Smooth muscle cell (in vitro differentiated cells): Measurements from ENCODE around the gene RAP2B. TPM values are rescaled to one million over a fixed set of nuclear protein-coding genes. Genes with fewer than 3 reads are reported as not detected.

Experiments used
- DNase-seq: peaks from one replicate; lab custom pipeline; 2025; ENCODE audit not compliant: unreplicated experiment; lab: John Stamatoyannopoulos, UW
- H2AFZ ChIP-seq: fragments of 200-600 bp; sonication (generic); 2 replicates; pipeline ENCODE4 v1.6.0; 2016; ENCODE audit warnings: antibody characterized with exemption, low read depth, mild to moderate bottlenecking
- H3F3A ChIP-seq: fragments of 200-600 bp; sonication (generic); 2 replicates; pipeline ENCODE4 v1.6.0; 2017; ENCODE audit warnings: antibody characterized with exemption, low read depth
- H3K27ac ChIP-seq: fragments of 200-600 bp; sonication (generic); 2 replicates; pipeline ENCODE4 v1.5.1; 2016; ENCODE audit warnings: low read depth, mild to moderate bottlenecking
- H3K27me3 ChIP-seq: fragments of 200-600 bp; sonication (generic); 2 replicates; pipeline ENCODE4 v1.6.1; 2016; ENCODE audit warnings: low read depth, mild to moderate bottlenecking
- H3K36me3 ChIP-seq: fragments of 200-600 bp; sonication (generic); 2 replicates; pipeline ENCODE4 v1.5.1; 2016; ENCODE audit warnings: low read depth
- H3K4me1 ChIP-seq: fragments of 200-600 bp; sonication (generic); 2 replicates; pipeline ENCODE4 v1.5.1; 2016; ENCODE audit warnings: low read depth
- H3K4me2 ChIP-seq: fragments of 200-600 bp; sonication (generic); 2 replicates; pipeline ENCODE4 v1.6.0; 2016; ENCODE audit warnings: mild to moderate bottlenecking
- H3K4me3 ChIP-seq: fragments of 200-600 bp; sonication (generic); 2 replicates; pipeline ENCODE4 v1.5.1; 2016; ENCODE audit warnings: mild to moderate bottlenecking
- H3K79me2 ChIP-seq: fragments of 200-600 bp; sonication (generic); 2 replicates; pipeline ENCODE4 v1.6.0; 2016; ENCODE audit warnings: low read depth, mild to moderate bottlenecking
- H3K9ac ChIP-seq: fragments of 200-600 bp; sonication (generic); 2 replicates; pipeline ENCODE4 v1.6.0; 2016; ENCODE audit warnings: low read depth
- H3K9me3 ChIP-seq: fragments of 200-600 bp; sonication (generic); replicated peaks from 2 replicates; pipeline ENCODE4 v1.5.1; 2016; ENCODE audit warnings: low read depth
- H4K20me1 ChIP-seq: fragments of 200-600 bp; sonication (generic); 2 replicates; pipeline ENCODE4 v1.6.0; 2016; ENCODE audit warnings: low read depth
- WGBS: methylation state at CpG from one replicate; pipeline ENCODE4 v1.1.7; 2016; ENCODE audit warnings: low lambda C conversion rate; 5-methylcytosine and 5-hydroxymethylcytosine counted together
- polyA plus RNA-seq: library from polyadenylated mRNA; unstranded; fragments of >200 nt; fragmentation: Nextera tagmentation; extraction: Ambion mirVana; gene quantifications from 2 replicates; pipeline ENCODE4 v1.2.1, GENCODE V29; 2016
- total RNA-seq: library from RNA; depleted of rRNA; stranded (reverse); fragments of >200 nt; gene quantifications from 2 replicates; pipeline ENCODE4 v1.2.3, GENCODE V29; 2014
- TF ChIP-seq, protein P1 (sequence below): fragments of 200-600 bp; sonication (generic); IDR thresholded peaks from 2 replicates; pipeline ENCODE4 v1.5.1; 2017; ENCODE audit warnings: borderline replicate concordance, mild to moderate bottlenecking, antibody characterized with exemption; ENCODE audit not compliant: insufficient read depth, poor library complexity, severe bottlenecking

Gene RAP2B
- total and polyA plus RNA-seq, 2 experiments from 2014 or later: 10.7 to 29.0 TPM

- Histone ChIP-seq H3K27me3 (no peaks in the 10 kb centered on the region), H3K4me3 (peak overlapping the region; percentile 98), H3K79me2 (peaks cover 63% of the 10 kb centered on the region), H4K20me1 (peaks cover 66% of the 10 kb centered on the region), H3K27ac (peak overlapping the region; percentile 77), H3K9me3 (no peaks in the 10 kb centered on the region), H3K36me3 (no peaks in the 10 kb centered on the region), H3K9ac (peak overlapping the region; percentile 91), H3K4me1 (peaks cover 23% of the 10 kb centered on the region), H3F3A (no peaks in the 10 kb centered on the region), H2AFZ (no peak overlapping the region), H3K4me2 (peak overlapping the region; percentile 94)
- no peak for DNase-seq
- WGBS: 4% methylated on average over 5 of the region's 5 CpGs
- TF ChIP-seq, protein P1, sequence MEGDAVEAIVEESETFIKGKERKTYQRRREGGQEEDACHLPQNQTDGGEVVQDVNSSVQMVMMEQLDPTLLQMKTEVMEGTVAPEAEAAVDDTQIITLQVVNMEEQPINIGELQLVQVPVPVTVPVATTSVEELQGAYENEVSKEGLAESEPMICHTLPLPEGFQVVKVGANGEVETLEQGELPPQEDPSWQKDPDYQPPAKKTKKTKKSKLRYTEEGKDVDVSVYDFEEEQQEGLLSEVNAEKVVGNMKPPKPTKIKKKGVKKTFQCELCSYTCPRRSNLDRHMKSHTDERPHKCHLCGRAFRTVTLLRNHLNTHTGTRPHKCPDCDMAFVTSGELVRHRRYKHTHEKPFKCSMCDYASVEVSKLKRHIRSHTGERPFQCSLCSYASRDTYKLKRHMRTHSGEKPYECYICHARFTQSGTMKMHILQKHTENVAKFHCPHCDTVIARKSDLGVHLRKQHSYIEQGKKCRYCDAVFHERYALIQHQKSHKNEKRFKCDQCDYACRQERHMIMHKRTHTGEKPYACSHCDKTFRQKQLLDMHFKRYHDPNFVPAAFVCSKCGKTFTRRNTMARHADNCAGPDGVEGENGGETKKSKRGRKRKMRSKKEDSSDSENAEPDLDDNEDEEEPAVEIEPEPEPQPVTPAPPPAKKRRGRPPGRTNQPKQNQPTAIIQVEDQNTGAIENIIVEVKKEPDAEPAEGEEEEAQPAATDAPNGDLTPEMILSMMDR: no peak
Measured at GRCh38 chr3:153163756-153164550, 1.9 kb downstream of the RAP2B start.

DNA sequence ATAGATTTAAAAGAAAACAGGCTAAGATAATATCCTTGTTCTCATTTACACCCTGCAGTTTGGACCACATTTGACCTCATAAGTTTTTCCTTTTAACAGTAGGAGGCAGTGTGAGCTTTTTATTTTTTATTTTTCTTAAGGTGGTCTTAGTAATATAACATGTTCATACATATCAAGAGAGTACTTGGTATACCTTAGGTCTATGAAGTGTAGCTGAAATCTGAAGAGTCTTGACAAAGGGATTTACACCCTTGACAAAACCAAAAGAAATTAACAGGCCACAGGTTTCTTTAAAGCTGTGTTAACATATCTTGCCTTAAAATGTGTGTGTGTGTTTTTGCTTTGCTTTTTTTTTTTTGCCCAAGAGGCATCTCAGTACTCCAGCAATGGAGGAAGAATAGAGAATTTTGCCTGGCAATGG lies 3.2 kb downstream of the RAP2B start:
- no peaks in the 10 kb centered on the region for H3K27me3 ChIP-seq
- DNase-seq: no peak
- no peaks in the 10 kb centered on the region for H3K9me3 ChIP-seq
- peaks cover 73% of the 10 kb centered on the region for H4K20me1 ChIP-seq
- H2AFZ ChIP-seq: no peak overlapping the region
- peaks cover 63% of the 10 kb centered on the region for H3K79me2 ChIP-seq
- peaks cover 23% of the 10 kb centered on the region for H3K4me1 ChIP-seq
- no peaks in the 10 kb centered on the region for H3K36me3 ChIP-seq
- H3K4me2 ChIP-seq: peak overlapping the region; percentile 94
- TF ChIP-seq, protein P1: peak; percentile 40
- H3K27ac ChIP-seq: peak overlapping the region; percentile 39
- peak overlapping the region; percentile 98 for H3K4me3 ChIP-seq
- no peaks in the 10 kb centered on the region for H3F3A ChIP-seq
- peak overlapping the region; percentile 91 for H3K9ac ChIP-seq

- 60% methylated on average over 3 of the region's 3 CpGs for WGBS
Measured at GRCh38 chr3:153166206-153166605, 4.2 kb downstream of the RAP2B start.

More at GRCh38 chr3:153166206-153166605, 4.2 kb downstream of the RAP2B start:
- Histone ChIP-seq H2AFZ (no peak overlapping the region), H3K27ac (peak overlapping the region; percentile 39), H3K79me2 (peaks cover 63% of the 10 kb centered on the region), H3K4me1 (peaks cover 23% of the 10 kb centered on the region), H3F3A (no peaks in the 10 kb centered on the region), H3K9ac (peak overlapping the region; percentile 18), H3K36me3 (no peaks in the 10 kb centered on the region), H3K27me3 (no peaks in the 10 kb centered on the region), H3K4me2 (peak overlapping the region; percentile 94), H4K20me1 (peaks cover 73% of the 10 kb centered on the region), H3K9me3 (no peaks in the 10 kb centered on the region), H3K4me3 (peak overlapping the region; percentile 98)
- TF ChIP-seq, protein P1: no peak
- no peak for DNase-seq
